Epithelial cell of proximal tubule (primary cell): ENCODE measurements around the gene RUNX1. TPM values are rescaled to one million over a fixed set of nuclear protein-coding genes. Genes with fewer than 3 reads are reported as not detected.

Experiments
- DNase-seq: peaks from one replicate; pipeline ENCODE4 v3.0.0-alpha.2; 2011; ENCODE audit warnings: low read depth
- H3K4me3 ChIP-seq: 2 replicates; pipeline ENCODE4 v1.5.1; 2011; ENCODE audit warnings: low read depth, mild to moderate bottlenecking, low read length
- total RNA-seq: library from RNA; depleted of rRNA; stranded (reverse); fragments of >200 nt; gene quantifications from 2 replicates; pipeline ENCODE4 v1.2.3, GENCODE V29; 2015
- TF ChIP-seq, protein P1 (sequence below): conservative IDR thresholded peaks from 2 replicates; pipeline ENCODE4 v1.5.1; 2012; ENCODE audit warnings: low read depth, mild to moderate bottlenecking, low read length

The RUNX1 gene
- total RNA-seq, 1 donor from 2014 or later: 11.3 TPM

DNA sequence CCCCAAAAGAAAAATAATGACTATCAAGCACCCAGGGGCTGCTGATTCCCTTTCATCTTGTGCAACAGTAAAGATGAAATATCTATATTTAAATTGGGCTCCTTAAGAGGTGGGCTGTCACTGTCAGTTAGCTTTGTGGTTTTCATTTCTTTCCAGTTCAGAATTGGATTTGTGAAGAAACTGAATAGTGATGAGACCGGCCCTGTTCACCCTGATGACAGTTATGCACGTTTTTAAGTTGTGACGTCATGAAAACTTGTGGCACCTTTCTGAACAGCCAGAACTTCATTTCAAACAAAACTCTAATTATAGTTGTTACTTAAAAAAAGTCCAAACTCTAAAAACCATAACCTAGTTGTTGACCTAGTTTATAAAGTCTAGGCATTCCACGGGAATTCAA lies 125.9 kb downstream of the RUNX1 start:
- H3K4me3 ChIP-seq: no peak overlapping the region
- TF ChIP-seq, protein P1, sequence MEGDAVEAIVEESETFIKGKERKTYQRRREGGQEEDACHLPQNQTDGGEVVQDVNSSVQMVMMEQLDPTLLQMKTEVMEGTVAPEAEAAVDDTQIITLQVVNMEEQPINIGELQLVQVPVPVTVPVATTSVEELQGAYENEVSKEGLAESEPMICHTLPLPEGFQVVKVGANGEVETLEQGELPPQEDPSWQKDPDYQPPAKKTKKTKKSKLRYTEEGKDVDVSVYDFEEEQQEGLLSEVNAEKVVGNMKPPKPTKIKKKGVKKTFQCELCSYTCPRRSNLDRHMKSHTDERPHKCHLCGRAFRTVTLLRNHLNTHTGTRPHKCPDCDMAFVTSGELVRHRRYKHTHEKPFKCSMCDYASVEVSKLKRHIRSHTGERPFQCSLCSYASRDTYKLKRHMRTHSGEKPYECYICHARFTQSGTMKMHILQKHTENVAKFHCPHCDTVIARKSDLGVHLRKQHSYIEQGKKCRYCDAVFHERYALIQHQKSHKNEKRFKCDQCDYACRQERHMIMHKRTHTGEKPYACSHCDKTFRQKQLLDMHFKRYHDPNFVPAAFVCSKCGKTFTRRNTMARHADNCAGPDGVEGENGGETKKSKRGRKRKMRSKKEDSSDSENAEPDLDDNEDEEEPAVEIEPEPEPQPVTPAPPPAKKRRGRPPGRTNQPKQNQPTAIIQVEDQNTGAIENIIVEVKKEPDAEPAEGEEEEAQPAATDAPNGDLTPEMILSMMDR: no peak
- no peak for DNase-seq

DNA sequence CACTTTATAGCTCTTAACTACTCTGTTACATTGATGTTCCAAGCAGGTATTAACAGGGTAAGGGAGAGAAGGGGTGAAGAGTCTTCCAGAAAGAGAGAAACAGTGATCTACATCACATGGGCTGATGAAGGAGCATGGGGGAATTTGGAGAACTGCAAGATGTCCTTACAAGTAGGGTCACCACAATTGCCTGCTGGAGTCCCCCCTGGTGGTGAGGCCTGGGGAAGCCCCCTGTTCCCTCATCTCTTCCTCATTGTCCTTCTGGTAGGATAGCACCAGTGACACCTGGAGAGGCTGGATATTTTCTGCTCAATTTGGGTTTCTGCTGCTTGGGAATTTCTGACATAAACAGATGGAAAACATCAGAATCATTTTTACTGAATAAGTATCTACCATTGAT lies 126.6 kb downstream of the RUNX1 start:
- TF ChIP-seq, protein P1: no peak
- H3K4me3 ChIP-seq: no peak overlapping the region
- DNase-seq: no peak

DNA sequence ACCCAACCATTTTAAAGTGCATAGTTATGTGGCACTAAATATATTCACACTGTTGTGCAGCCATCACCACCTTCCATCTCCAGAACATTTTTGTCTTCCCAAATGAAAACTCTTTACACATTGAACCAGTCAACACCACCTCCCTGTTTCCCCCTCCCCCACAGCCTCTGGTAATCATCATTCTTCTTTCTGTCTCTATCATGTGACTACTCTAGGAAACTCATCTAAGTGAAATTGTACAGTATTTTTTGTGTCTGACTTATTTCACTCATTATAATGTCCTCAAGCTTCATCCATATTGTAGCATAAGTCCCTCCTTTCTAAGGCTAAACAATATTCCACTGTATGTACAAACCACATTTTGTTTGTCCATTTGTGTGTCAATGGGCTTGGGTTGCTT lies 128.0 kb downstream of the RUNX1 start:
- TF ChIP-seq, protein P1: no peak
- H3K4me3 ChIP-seq: no peak overlapping the region
- no peak for DNase-seq

DNA sequence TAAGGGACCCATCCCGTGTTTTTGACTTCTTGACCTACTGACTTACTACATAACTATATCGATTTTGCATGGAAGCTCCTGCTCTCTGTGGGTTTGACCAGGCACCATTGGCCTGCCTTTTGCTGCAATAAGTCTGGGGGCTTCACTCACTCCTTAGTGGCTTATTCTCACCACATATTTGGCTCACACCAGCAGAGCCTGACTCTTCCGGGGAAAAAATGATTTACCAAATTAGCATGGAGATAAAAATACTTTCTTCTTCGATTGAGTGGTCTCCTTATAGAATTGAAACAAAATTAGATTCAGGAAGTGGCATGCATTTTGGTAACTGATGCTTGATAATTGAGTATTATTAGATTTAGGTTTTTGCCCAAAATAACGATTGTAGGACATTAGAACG lies 129.7 kb downstream of the RUNX1 start:
- no peak overlapping the region for H3K4me3 ChIP-seq
- no peak for DNase-seq
- TF ChIP-seq, protein P1: no peak

DNA sequence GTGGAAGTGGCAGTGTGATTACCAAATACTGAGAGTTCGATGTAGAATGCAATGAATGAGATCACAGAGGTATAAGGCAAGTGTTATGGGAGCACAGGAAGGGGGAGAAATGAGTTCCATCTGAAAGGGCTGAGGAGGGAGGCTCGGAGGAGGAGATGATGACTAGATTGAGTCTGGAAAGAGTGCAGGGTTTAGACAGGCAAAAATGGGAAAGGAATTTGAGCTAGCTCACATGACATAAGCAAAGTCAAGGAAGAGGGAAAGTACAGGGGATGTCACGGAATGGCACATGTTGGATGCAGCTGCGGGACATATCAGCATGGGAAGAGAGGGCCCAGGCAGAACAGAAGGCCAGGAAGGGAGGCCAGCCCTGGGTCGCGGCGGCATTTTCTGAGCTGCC lies 132.7 kb downstream of the RUNX1 start:
- DNase-seq: no peak
- TF ChIP-seq, protein P1: no peak
- H3K4me3 ChIP-seq: no peak overlapping the region

DNA sequence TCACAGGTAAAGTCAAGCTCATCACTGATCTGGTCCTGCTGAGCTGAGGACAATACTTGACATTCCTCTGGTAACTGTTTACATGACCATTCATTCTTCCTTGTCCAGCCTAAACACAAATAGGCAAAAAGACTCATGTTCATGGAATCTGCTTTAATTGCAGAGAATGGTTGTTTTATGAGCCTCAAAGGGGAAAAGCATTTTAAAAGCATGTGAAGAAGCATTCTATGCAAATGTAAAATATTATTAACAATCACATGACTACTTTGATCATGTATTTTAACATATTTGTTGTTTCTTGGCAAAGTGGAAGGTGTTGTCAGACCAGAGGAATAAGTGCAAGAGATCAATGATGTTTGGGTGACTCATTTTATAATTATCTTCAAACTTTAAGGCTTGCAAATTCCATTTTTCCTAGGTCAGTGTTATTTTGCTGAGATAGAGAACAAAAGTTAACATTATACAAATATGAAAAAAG lies 133.7 kb downstream of the RUNX1 start:
- TF ChIP-seq, protein P1: no peak
- no peak overlapping the region for H3K4me3 ChIP-seq
- no peak for DNase-seq

DNA sequence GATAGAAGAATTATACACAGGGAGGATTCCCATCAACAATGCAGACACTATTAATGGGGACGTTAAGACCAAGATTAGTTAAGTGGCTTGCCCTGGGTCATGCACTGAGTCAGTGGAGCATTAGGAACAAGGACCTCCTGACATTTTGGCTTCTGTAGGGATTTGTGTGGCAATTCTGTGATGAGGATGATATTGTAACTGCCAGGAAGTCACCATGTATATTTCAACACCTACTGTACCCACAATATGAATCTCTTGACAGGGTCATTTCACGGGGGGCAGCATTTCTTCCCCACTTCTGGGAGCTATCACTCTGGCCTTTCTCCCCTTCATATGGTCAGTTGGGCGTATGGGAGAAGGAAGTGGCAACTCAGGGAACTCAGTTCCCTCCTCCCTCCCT lies 134.9 kb downstream of the RUNX1 start:
- DNase-seq: no peak
- no peak overlapping the region for H3K4me3 ChIP-seq
- TF ChIP-seq, protein P1: no peak
